Measurements from ENCODE around the gene BIRC6.
"Not testable (repeated sequence)": the region's sequence is repeated elsewhere in the genome, so short reads cannot be mapped to it uniquely, and the experiment has no call there.

BIRC6 gene

DNA sequence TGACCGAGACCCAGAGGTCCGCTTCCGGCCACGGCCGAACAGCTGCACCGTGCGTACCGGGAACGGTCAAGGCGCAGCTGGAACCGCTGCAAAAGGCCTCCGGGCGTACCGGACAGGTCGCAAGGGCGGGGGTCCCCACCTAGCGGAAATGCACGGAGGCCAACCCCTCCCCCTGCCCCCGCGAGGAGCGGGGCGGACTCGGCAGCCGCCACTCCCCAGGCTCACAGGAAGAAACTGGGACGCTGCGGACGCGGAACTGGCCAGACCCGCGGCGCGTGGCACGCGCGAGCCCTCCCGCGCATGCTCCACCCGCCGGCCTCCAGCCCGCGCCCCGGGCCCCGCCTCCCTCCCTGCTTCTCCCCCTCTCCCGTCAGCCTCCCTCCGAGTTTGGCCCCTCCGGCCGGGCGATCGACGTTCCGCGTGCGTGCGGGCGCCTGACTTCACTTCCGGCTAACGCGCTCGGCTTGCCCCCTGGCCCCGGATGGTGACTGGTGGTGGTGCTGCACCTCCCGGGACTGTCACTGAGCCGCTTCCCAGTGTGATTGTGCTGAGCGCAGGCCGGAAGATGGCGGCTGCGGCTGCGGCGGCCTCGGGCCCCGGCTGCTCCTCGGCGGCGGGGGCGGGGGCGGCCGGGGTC lies at the start of gene BIRC6:
BIRC6 (plus strand) TSS at position 343 of the 637 bp plus-strand sequence; CDS start at position 482, 139 bp downstream.
- H3K4me3 ChIP-seq, result peak within 1 kb of the TSS; percentile 82 to 100 (median 98)
- H3K27ac ChIP-seq, result peak within 1 kb of the TSS; percentile 56 to 99 (median 94)

GRCh38 chr2:32310577-32310976 lies 46.2 kb upstream of the BIRC6 start:
- no peak overlapping the region for H3K27ac ChIP-seq
- H3K4me3 ChIP-seq, result no peak overlapping the region

GRCh38 chr2:32314886-32315285 lies 41.9 kb upstream of the BIRC6 start:
- H3K4me3 ChIP-seq, result no peak overlapping the region
- H3K27ac ChIP-seq, result no peak overlapping the region

DNA sequence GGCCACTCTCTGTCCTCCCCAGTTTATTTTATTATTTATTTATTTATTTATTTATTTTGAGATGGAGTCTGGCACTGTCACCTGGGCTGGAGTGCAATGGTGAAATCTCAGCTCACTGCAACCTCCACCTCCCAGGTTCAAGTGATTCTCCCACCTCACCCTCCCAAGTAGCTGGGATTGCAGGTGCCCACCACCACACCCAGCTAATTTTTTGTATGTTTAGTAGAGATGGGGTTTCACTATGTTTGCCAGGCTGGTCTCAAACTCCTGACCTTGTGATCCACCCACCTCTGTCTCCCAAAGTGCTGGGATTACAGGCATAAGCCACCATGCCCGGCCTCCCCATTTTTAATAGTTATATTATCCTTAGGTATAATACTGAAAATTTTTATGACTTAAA lies 28.1 kb upstream of the BIRC6 start:
- not testable (repeated sequence) for H3K4me3 ChIP-seq, H3K27ac ChIP-seq

DNA sequence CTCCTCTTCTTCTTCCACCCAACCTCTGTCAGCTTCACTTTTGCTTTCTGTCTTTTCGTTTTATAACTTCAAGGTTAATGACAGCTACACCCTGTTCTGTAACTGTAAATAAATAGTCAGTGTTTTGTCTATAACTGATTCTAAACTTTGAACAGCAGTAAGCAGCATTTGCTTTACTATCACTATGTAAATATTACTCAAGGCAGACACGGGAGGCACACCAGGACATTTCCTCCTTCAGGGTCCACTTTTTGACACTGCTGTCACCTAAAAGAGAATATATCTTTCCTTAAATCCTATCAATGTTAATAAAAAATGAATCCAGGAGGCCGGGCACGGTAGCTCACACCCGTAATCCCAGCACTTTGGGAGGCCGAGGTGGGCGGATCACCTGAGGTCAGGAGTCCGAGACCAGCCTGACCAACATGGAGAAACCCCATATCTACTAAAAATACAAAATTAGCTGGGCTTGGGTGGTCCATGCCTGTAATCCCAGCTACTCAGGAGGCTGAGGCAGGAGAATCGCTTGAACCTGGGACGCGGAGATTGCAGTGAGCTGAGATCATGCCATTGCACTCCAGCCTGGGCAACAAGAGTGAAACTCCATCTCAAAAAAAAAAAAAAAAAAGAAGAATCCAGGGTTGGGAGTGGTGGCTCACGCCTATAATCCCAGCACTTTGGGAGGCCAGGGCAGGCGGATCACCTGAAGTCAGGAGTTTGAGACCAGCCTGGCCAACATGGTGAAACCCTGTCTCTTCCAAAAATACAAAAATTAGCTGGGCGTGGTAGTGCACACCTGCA lies 27.4 kb upstream of the BIRC6 start:
- H3K27ac ChIP-seq, H3K4me3 ChIP-seq: not testable (repeated sequence)

GRCh38 chr2:32330136-32330535 lies 26.7 kb upstream of the BIRC6 start:
- Histone ChIP-seq H3K27ac (no peak overlapping the region), H3K4me3 (no peak overlapping the region)

GRCh38 chr2:32342801-32343200 lies 14.0 kb upstream of the BIRC6 start:
- Histone ChIP-seq H3K4me3 (no peak overlapping the region), H3K27ac (peak overlapping the region in 1 of 21 experiments; percentile 25)

DNA sequence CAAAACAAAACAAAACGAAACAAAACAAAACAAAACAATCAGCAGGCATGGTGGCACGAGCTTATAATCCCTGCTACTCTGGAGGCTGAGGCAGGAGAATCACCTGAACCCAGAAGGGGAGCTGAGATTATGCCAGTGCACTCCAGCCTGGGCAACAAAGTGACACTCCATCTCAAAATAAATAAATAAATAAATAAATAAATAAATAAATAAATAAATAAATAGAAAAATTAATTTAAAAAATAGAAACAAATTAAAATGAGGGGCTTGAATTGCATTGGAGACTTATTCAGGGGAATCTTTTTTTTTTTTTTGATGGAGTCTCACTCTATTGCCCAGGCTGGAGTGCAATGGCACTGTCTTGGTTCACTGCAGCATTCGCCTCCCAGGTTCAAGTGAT lies 6.0 kb upstream of the BIRC6 start:
- not testable (repeated sequence) for H3K4me3 ChIP-seq, H3K27ac ChIP-seq

DNA sequence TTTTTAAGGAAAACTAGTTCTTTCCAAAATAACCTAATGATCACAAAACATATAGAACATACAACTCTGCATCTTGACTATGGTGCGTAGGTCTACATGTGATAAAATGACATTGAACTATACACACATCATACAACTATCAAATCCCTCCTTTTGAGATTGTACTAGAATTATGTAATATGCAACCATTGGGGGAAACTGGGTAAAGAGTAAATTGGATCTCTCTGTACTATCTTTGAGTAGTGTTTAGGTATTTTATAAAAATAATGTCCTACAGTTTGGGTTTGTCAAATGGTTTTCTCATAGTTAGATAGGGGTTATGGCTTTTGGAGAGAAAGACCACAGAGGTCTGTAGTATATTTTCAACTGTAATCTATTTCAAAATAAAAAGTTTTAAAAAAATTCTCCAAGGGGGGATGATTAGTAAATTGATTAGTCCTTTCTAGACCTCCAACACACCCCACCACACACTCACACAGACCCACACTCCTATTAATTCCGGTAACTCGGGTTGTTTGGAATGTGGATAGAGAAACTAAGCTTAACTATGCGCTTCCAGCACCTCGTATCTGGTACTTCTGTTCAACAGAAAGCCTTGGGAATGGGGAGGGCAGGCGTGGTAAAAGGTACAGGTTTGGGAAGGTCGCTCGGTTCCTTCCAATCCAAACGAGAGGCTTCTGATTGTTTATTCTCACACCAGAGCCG lies 695 bp upstream of the BIRC6 start:
- peak overlapping the region; percentile 56 to 99 (median 94) for H3K27ac ChIP-seq
- peak overlapping the region; percentile 82 to 100 (median 98) for H3K4me3 ChIP-seq

GRCh38 chr2:32357318-32358110 lies 691 bp downstream of the BIRC6 start:
- peak overlapping the region; percentile 45 to 99 (median 94) for H3K27ac ChIP-seq
- peak overlapping the region; percentile 82 to 100 (median 98) for H3K4me3 ChIP-seq

DNA sequence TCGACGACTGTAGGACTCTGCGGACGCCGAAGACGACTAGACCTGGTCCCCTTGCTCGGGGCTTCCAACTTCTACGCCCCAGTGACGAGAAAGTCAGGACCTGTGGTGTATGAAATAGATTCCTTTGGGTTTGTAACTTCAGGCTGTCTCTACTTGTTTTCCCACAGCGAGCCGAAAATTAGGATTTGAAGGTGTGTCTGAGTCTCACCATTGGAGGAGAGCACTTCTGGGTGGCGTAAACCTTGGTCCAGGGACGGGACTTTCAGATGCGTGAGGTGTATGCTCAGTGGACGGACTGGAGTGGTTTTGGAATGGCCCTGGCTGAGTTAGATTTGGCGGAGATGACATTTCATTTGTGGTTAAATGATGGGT lies 1.3 kb downstream of the BIRC6 start:
- Histone ChIP-seq H3K27ac (peak overlapping the region in 19 of 21 experiments; percentile 89 to 99 (median 96)), H3K4me3 (peak overlapping the region; percentile 82 to 100 (median 98))

- peak overlapping the region in 1 of 21 experiments; percentile 1 for H3K27ac ChIP-seq
- no peak overlapping the region for H3K4me3 ChIP-seq
Measured at GRCh38 chr2:32360416-32360815, 3.6 kb downstream of the BIRC6 start.

DNA sequence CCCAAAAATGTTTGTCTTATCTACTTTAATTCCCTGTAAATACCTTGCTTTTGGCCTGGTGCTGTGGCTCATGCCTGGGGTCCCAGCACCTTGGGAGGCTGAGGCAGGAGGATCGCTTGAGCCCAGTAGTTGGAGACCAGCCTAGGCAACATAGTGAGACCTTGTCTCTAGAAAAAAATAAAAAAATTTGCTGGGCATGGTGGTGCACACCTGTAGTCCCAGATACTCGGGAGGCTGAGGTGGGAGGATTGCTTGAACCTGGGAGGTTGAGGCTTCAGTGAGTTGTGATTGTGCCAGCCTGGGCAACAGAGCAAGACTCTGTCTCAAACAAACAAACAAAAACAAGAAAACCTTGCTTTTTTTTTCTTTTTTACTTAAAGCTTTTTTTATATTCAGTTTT lies 6.2 kb downstream of the BIRC6 start:
- not testable (repeated sequence) for H3K27ac ChIP-seq, H3K4me3 ChIP-seq

DNA sequence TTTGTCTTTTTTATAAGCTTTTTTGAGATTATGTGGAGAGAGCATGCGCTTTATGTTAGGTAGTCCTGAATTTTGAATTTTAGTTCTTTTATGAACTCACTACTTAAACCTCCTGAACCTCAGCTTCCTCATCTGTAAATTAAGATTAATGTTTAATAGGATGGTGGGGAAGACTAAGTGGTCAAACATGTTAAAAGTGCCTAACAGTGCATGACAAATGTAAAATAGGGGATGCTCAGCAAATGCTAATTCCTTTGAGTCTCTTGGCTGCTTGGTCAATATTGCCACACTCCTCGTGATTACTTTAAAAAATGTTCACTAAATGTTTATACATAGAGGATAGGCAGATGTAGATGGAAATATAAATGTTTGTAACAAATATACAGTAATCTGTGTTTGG lies 6.8 kb downstream of the BIRC6 start:
- Histone ChIP-seq H3K4me3 (no peak overlapping the region), H3K27ac (no peak overlapping the region)

DNA sequence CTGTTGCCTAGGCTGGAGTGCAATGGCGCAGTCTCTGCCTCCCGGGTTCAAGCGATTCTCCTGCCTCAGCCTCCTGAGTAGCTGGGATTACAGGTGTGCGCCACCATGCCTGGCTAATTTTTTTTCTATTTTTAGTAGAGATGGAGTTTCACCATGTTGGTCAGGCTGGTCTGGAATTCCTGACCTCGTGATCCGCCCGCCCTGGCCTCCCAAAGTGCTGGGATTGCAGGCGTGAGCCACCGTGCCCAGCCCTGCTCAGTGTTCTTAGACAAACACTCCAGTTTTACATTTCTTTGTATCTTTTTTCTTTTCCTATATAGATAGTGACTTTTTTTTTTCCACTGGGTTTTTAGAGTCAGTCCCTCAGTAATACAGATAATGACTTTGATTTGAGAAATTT lies 7.5 kb downstream of the BIRC6 start:
- not testable (repeated sequence) for H3K4me3 ChIP-seq, H3K27ac ChIP-seq

GRCh38 chr2:32365679-32366078 lies 8.9 kb downstream of the BIRC6 start:
- not testable (repeated sequence) for H3K27ac ChIP-seq, H3K4me3 ChIP-seq

- Histone ChIP-seq H3K27ac (no peak overlapping the region), H3K4me3 (no peak overlapping the region)
Measured at GRCh38 chr2:32366595-32366994, 9.8 kb downstream of the BIRC6 start.

- H3K4me3 ChIP-seq, result no peak overlapping the region
Measured at GRCh38 chr2:32369222-32369621, 12.4 kb downstream of the BIRC6 start.

DNA sequence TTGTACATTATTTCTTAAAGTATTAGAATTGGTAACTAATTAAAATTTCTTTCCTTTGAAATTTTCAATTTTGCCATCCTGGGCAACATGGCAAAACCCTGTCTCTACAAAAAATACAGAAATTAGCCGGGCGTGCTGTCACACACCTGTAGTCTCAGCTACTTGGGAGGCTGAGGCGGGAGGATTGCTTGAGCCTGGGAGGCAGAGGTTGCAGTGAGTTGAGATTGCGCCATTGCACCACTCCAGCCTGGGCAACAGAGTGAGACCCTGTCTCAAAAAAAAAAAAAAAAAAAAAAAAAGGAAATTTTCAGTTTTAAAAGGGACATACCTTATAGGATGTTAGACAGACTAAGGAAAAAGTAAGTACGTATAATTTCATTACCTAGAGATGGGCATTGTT lies 14.1 kb downstream of the BIRC6 start:
- H3K27ac ChIP-seq, result not testable (repeated sequence)

More at GRCh38 chr2:32369222-32369621, 12.4 kb downstream of the BIRC6 start:
- no peak overlapping the region for H3K27ac ChIP-seq

More for the DNA sequence above, 14.1 kb downstream of the BIRC6 start:
- not testable (repeated sequence) for H3K4me3 ChIP-seq

Data from skin epidermis (tissue), 12 donors.